ENCODE data around the gene LRATD1. TPM values are rescaled to one million over a fixed set of nuclear protein-coding genes. Genes with fewer than 3 reads are reported as not detected.

LRATD1 gene
- total and polyA plus RNA-seq, 9 of the 15 experiments (the other 6 are each of a cell fraction or from before 2014, with no cell fraction given): 0.36 to 6.5 (median 2.8) TPM

DNA sequence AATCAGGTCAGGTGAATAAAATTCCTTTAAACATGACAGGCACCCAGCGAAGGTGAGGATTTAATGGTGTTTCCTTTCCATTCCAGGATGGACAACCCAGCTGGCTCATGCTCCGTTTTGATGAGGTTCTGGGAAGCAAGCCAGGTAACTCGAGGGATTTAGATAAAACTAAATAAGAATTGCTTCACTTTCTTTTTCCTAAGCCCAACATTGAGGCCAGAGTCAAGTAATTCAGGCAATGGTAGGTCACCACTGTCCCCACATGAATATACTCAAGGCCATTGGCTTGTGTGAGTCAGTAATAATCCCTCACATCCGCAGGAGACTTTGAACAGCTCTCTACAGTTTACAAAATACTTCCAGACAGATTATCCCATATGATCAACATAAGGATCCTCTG, 16.2 kb upstream of the LRATD1 start:
- Histone ChIP-seq H3K9ac (ENCODE audit: insufficient read depth in 1 of 2, low read depth in 2 of 2, low read length in 2 of 2) (no peak overlapping the region), H3K4me2 (ENCODE audit: insufficient read depth, low read length) (no peak overlapping the region), H3K27ac (ENCODE audit: extremely low read depth, low read depth, low read length) (no peak overlapping the region), H3K4me3 (no peak overlapping the region), H3K9me1 (ENCODE audit: control insufficient read depth, insufficient read depth, low read length) (no peaks in the 10 kb centered on the region), H3K27me3 (ENCODE audit: control insufficient read depth in 2 of 2, insufficient read depth in 2 of 2, low read length in 2 of 2) (no peaks in the 10 kb centered on the region), H3K79me2 (ENCODE audit: control insufficient read depth, insufficient read depth, low read length) (no peaks in the 10 kb centered on the region), H2AFZ (ENCODE audit: low read depth, low read length) (no peak overlapping the region), H3K36me3 (ENCODE audit: control insufficient read depth, insufficient read depth, low read length) (no peaks in the 10 kb centered on the region), H3K4me1 (replicated peaks in 1 of 2; ENCODE audit: control insufficient read depth in 2 of 2, insufficient read depth in 2 of 2, low read length in 2 of 2) (no peaks in the 10 kb centered on the region), H3K9me3 (replicated peaks; ENCODE audit: control insufficient read depth, insufficient read depth, low read depth, low read length) (no peaks in the 10 kb centered on the region), H4K20me1 (replicated peaks; ENCODE audit: control insufficient read depth, insufficient read depth, low read length) (no peaks in the 10 kb centered on the region)
- no peak for DNase-seq (ENCODE audit: extremely low read depth in 1 of 4, low spot score in 3 of 4)
- ATAC-seq: no peak
- ChIA-PET POLR2A (no interaction called here), CTCF (ENCODE audit: low intra/inter-chr PET ratio) (no interaction called here)
- FAIRE-seq: no peak
- WGBS (ENCODE audit: insufficient coverage, low coverage, missing lambda C conversion rate): 0% methylated on average over 4 of the region's 4 CpGs
- in situ Hi-C loops (cut with MboI): no loop called here
- intact Hi-C loops (cut with micrococcal nuclease): no loop called here
- no TSS peak for BruUV-seq (replicated peaks)
- no peak for TF ChIP-seq SMARCE1 (IDR thresholded peaks at IDR 0.05)

DNA sequence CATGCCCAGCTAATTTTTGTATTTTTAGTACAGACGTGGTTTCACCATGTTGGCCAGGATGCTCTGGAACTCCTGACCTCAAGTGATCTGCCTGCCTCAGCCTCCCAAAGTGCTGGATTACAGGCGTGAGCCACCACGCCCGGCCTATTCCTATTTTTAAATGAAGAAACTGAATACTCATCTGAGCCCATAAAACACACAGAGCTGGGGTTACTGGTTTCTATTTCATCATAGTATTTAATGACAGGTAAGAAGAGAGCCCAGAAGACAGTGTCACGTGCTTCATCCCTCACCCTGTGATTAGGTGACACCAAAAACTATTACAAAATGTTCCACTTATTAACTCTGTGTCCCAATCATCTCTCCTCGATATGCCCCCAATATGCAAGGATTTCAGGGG, 15.6 kb upstream of the LRATD1 start:
- ATAC-seq (no peak), DNase-seq (ENCODE audit: extremely low read depth in 1 of 4, low spot score in 3 of 4) (no peak), FAIRE-seq (no peak)
- no peaks in the 10 kb centered on the region for H4K20me1 ChIP-seq (replicated peaks; ENCODE audit: control insufficient read depth, insufficient read depth, low read length)
- no peak overlapping the region for H3K4me3 ChIP-seq
- H3K27me3 ChIP-seq (ENCODE audit: control insufficient read depth in 2 of 2, insufficient read depth in 2 of 2, low read length in 2 of 2): no peaks in the 10 kb centered on the region
- no peak overlapping the region for H3K4me2 ChIP-seq (ENCODE audit: insufficient read depth, low read length)
- WGBS (ENCODE audit: insufficient coverage, low coverage, missing lambda C conversion rate): 0% methylated on average over 6 of the region's 6 CpGs
- no peaks in the 10 kb centered on the region for H3K9me1 ChIP-seq (ENCODE audit: control insufficient read depth, insufficient read depth, low read length)
- no peaks in the 10 kb centered on the region for H3K9me3 ChIP-seq (replicated peaks; ENCODE audit: control insufficient read depth, insufficient read depth, low read depth, low read length)
- no peaks in the 10 kb centered on the region for H3K4me1 ChIP-seq (replicated peaks in 1 of 2; ENCODE audit: control insufficient read depth in 2 of 2, insufficient read depth in 2 of 2, low read length in 2 of 2)
- no peak for TF ChIP-seq ZNF140 (CRISPR knock-in tag; IDR thresholded peaks at IDR 0.05)
- no peak for TF ChIP-seq ZNF41 (CRISPR knock-in tag; conservative IDR thresholded peaks at IDR 0.05)
- TF ChIP-seq HDAC2 (IDR thresholded peaks at IDR 0.05): no peak
- no peak for TF ChIP-seq XRCC3 (IDR thresholded peaks at IDR 0.05)
- TF ChIP-seq ZNF224 (CRISPR knock-in tag; IDR thresholded peaks at IDR 0.05): no peak
- TF ChIP-seq CHCHD3 (CRISPR knock-in tag; IDR thresholded peaks at IDR 0.05): no peak
- no peak for TF ChIP-seq NFATC3 (IDR thresholded peaks at IDR 0.05)
- TF ChIP-seq, protein P1, sequence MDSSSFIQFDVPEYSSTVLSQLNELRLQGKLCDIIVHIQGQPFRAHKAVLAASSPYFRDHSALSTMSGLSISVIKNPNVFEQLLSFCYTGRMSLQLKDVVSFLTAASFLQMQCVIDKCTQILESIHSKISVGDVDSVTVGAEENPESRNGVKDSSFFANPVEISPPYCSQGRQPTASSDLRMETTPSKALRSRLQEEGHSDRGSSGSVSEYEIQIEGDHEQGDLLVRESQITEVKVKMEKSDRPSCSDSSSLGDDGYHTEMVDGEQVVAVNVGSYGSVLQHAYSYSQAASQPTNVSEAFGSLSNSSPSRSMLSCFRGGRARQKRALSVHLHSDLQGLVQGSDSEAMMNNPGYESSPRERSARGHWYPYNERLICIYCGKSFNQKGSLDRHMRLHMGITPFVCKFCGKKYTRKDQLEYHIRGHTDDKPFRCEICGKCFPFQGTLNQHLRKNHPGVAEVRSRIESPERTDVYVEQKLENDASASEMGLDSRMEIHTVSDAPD (CRISPR knock-in tag; IDR thresholded peaks at IDR 0.05): no peak
- TF ChIP-seq GABPB1 (CRISPR knock-in tag; IDR thresholded peaks at IDR 0.05): no peak
- no peak for TF ChIP-seq NR1H2 (CRISPR knock-in tag; IDR thresholded peaks at IDR 0.05)
- TF ChIP-seq, protein P2, sequence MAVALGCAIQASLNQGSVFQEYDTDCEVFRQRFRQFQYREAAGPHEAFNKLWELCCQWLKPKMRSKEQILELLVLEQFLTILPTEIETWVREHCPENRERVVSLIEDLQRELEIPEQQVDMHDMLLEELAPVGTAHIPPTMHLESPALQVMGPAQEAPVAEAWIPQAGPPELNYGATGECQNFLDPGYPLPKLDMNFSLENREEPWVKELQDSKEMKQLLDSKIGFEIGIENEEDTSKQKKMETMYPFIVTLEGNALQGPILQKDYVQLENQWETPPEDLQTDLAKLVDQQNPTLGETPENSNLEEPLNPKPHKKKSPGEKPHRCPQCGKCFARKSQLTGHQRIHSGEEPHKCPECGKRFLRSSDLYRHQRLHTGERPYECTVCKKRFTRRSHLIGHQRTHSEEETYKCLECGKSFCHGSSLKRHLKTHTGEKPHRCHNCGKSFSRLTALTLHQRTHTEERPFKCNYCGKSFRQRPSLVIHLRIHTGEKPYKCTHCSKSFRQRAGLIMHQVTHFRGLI (CRISPR knock-in tag; IDR thresholded peaks at IDR 0.05): no peak
- TF ChIP-seq, protein P3, sequence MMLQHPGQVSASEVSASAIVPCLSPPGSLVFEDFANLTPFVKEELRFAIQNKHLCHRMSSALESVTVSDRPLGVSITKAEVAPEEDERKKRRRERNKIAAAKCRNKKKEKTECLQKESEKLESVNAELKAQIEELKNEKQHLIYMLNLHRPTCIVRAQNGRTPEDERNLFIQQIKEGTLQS (IDR thresholded peaks at IDR 0.05): no peak
- TF ChIP-seq, protein P3 (CRISPR knock-in tag; conservative IDR thresholded peaks at IDR 0.05): no peak
- CTCF ChIA-PET (ENCODE audit: low intra/inter-chr PET ratio): no interaction called here
- H2AFZ ChIP-seq (ENCODE audit: low read depth, low read length): no peak overlapping the region
- no peak overlapping the region for H3K9ac ChIP-seq (ENCODE audit: insufficient read depth in 1 of 2, low read depth in 2 of 2, low read length in 2 of 2)
- no peaks in the 10 kb centered on the region for H3K36me3 ChIP-seq (ENCODE audit: control insufficient read depth, insufficient read depth, low read length)
- H3K79me2 ChIP-seq (ENCODE audit: control insufficient read depth, insufficient read depth, low read length): no peaks in the 10 kb centered on the region
- H3K27ac ChIP-seq (ENCODE audit: extremely low read depth, low read depth, low read length): no peak overlapping the region
- BruUV-seq (replicated peaks): no TSS peak
- POLR2A ChIA-PET: no interaction called here
- intact Hi-C loops (cut with micrococcal nuclease): no loop called here
- in situ Hi-C loops (cut with MboI): no loop called here

Data from K562 (cell line).